HCT116 (cell line): Measurements from ENCODE around the gene SEPTIN6.

ENCODE experiments used
- ATF3 ChIP-seq: IDR thresholded peaks from 2 replicates; pipeline ENCODE4 v1.6.1; 2012
- CTCF ChIP-seq, 3 experiments: fragments of 200-600 bp in 1 of 3; sonication (generic) in 1 of 3; IDR thresholded peaks in 2 of 3; conservative IDR thresholded peaks in 1 of 3; 2 replicates each; pipeline ENCODE4 v1.5.1; 2012 to 2017; ENCODE audit warnings: low read depth in 2 of 3, low read length in 2 of 3, antibody characterized with exemption in 1 of 3, borderline replicate concordance in 1 of 3, control low read depth in 1 of 3, mild to moderate bottlenecking in 1 of 3, mixed read lengths in 1 of 3, mixed run types in 1 of 3, moderate library complexity in 1 of 3; ENCODE audit not compliant: insufficient read depth in 1 of 3

GRCh38 chrX:119696251-119696890 lies 3.4 kb upstream of the SEPTIN6 start:
- no peak for TF ChIP-seq ATF3
- TF ChIP-seq CTCF (IDR thresholded peaks at IDR 0.05 in 2 of 3, conservative IDR thresholded peaks at IDR 0.05 in 1 of 3; ENCODE audit: borderline replicate concordance in 1 of 3, insufficient read depth in 1 of 3, low read depth in 2 of 3, low read length in 2 of 3) = no peak
